HG03139 (cell line): ENCODE results near the gene ITPRIPL1.

Experiments
- ATAC-seq: cut with Tn5 transposase; IDR thresholded peaks from one replicate; pipeline ENCODE4 v1.9.1; 2021; ENCODE audit not compliant: unreplicated experiment

ITPRIPL1 gene

DNA sequence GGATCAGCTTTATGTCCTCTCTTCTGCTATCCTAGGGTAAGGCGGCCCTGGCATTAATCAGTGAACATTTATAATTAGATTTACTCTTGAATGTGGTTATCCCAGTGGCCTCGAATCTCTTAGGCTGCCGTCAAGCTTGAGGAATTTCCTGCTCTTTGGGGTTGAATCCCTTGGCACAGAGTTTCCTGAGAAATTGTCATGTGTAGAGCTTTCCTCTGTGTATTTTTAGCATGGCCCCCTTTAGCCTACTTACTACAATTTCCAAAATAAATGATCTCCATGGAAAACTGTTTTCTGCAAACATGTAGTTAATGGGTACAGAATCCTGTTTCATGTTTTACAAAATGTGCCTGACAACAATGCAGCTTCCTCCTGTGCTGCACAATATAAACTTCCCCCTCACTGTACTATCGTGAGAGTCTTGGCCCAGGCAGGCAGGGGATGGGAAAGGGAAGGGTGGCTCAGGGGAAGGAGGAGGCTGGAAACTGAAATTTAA is 28.5 kb downstream of the ITPRIPL1 start:
- ATAC-seq, result no peak

DNA sequence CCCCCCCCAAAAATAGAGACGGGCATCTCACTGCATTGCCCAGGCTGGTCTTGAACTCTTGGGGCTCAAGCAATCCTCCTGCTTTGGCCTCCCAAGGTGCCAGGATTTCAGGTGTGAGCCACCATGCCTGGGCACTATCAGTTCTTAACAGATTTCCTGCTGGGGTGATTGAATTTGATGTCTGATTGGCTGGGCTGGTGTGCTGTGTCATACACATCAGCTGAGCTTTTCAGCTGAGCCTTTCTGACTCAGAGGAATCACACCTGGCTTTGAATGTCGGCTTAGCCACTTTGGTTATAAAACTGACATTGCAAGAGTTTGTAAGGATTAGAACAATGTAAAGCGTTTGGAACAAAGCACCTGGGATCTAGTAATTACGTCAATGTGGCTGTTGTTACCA is 29.4 kb downstream of the ITPRIPL1 start:
- no peak for ATAC-seq

DNA sequence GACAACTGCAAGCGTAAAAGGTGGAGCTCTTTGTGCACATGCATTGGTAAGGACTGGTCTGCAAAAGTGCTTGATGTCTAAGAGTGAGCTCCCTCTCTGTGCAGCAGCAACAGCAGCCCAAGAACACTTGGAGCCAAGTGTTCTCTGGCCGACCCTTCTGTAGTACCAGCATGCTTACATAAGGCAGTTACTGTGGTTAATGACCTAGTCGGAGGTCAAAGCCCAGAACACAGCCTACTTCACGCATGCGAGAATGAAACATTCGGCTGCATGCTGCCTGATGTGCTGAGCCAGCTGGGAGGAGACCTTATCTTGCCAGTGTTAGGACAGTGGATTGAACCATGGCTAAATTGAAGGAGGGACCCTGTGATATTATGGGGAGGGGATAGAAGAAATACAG is 31.8 kb downstream of the ITPRIPL1 start:
- ATAC-seq, result no peak

DNA sequence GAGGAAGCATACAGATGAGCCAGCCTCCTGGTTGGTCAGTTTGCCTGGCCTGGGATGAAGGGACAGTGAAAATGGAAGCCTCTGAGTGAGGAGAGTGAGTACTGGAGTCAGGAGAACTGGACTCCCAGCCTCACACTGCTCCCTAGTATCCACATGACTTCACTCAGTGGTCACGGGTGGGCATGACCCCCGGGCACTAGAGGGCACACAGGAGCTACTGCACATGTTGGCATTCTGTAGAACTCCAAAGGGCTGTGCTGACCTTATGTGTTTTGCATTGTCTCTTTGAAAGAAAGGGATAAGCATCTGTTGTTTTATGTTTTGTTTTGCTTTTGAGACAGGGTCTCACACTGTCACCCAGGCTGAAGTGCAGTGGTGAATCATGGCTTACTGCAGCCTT is 34.2 kb downstream of the ITPRIPL1 start:
- no peak for ATAC-seq

DNA sequence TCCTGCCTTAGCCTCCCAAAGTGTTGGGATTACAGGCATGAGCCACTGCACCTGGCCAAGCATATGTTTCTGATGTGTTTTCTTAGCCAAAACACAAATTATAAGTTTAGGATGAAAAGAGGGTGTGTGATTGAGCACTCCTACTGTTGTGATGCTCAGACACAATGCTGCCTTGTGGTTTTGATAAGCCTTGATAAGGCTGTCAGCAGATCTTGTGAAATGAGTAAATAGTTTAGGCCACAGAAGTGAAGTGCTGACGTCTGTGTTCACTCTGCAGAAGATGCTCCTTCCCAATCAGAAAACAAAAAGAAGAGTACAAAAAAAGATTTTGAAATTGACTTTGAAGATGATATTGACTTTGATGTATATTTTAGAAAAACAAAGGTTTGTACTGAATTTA is 34.7 kb downstream of the ITPRIPL1 start:
- no peak for ATAC-seq

DNA sequence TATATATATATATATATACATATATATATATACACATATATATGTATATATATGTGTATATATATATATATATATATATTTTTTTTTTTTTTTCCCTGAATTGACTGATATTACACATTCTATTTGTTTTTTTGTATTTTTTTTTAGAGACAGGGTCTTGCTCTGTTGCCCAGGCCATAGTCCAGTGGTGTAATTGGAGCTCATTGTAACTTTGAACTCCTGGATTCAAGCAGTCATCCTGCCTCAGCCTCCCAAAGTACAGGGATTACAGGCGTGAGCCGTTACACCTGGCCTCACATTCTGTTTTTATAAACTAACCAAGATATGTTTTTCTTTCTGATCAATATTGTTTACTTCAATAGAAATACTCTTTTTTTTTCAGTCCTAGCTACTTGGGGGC is 36.6 kb downstream of the ITPRIPL1 start:
- ATAC-seq, result no peak

DNA sequence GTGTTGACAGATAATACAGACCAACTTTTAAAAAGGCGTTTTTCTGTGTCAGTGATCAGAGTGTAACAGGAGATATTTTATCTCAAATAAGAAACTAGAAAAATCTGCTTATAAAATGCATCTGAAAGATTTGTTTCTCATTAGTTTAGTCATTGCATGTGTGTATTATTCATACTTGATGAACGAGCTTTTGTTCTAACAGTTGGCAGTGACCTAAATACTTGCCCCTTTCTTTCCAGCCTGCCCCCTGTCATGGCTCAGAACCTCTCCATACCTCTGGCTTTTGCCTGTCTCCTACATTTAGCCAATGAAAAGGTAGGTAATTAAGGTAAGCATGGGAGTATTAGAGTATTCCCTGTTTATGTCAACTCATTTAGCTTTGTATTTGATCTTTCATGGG is 44.1 kb downstream of the ITPRIPL1 start:
- no peak for ATAC-seq

DNA sequence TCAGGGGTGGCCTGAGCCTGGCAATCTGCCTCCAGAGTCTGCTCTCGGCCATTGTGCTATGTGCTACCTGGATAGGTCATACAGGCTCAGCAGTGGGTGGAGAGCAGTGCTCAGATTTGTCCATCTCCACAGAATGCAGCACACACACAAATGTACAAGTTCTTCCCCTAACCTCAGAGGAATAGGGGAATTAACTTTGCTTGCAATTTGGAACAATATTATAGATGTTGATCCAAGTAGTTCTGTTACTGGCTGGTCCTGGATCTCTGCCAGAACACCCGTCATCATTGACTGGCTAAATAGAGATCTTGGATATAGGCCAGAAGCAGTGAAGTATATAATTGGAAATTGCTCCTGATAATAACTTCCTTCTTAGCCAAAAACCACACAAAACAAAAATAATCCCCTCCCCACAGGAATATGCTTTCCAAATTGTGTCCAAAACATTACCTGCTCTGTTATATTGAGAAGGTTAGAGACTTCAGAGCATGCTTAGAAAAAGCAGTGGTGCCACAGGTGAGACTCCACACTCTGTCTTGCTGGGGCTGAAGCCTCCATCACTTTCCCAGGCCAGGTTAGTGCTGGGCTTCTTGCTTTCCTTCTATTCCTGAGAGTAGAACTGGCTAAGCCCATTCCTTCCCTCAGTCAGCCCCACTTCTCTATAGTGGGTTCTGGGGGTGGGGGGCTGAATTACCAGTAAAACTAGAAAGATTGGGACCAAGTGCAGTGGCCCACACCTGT is 49.3 kb downstream of the ITPRIPL1 start:
- ATAC-seq, result no peak
